BLaER1 treated with 17β-estradiol and CSF1 and Interleukin-3, amounts not matched to agents 10 nM and 100 nM (cell line): ENCODE results near the gene ACBD6.
A peak's percentile ranks its signal among the peaks of the same experiment; 100 is the strongest.

Experiments
- H3K27ac ChIP-seq, 11 experiments: shearing (Covaris generic); formaldehyde crosslinking; 2 replicates each; pipeline ENCODE4 v1.8.1; 2022
- H3K27me3 ChIP-seq, 11 experiments: shearing (Covaris generic); formaldehyde crosslinking; 2 replicates each; pipeline ENCODE4 v1.8.1; 2022
- H3K36me3 ChIP-seq, 11 experiments: shearing (Covaris generic); formaldehyde crosslinking; 2 replicates each; pipeline ENCODE4 v1.8.1; 2022
- H3K4me1 ChIP-seq, 10 experiments: shearing (Covaris generic); formaldehyde crosslinking; 2 replicates each; pipeline ENCODE4 v1.8.1; 2022
- H3K4me2 ChIP-seq, 11 experiments: shearing (Covaris generic); formaldehyde crosslinking; 2 replicates each; pipeline ENCODE4 v1.8.1; 2022
- H3K4me3 ChIP-seq, 10 experiments: shearing (Covaris generic); formaldehyde crosslinking; 2 replicates each; pipeline ENCODE4 v1.8.1; 2022
- H3K9ac ChIP-seq, 11 experiments: shearing (Covaris generic); formaldehyde crosslinking; 2 replicates each; pipeline ENCODE4 v1.8.1; 2022
- H3K9me3 ChIP-seq, 11 experiments: shearing (Covaris generic); formaldehyde crosslinking; replicated peaks in 1 of 11; 2 replicates each; pipeline ENCODE4 v1.8.1; 2022
- H4K20me1 ChIP-seq, 11 experiments: shearing (Covaris generic); formaldehyde crosslinking; 2 replicates each; pipeline ENCODE4 v1.8.1; 2022
- Cebpa-rat ChIP-seq, 11 experiments: shearing (Covaris generic); IDR thresholded peaks; 2 replicates each; pipeline ENCODE4 v1.8.1; 2022

The ACBD6 gene

GRCh38 chr1:180287988-180288705, 214.2 kb downstream of the ACBD6 start:
- peaks cover 10 to 57% (median 36%) of the 10 kb centered on the region in 11 experiments; a peak in 20 of 22 replicates for H3K36me3 ChIP-seq
- 0 out of 22 replicates have a peak overlapping the region, but pooled peaks of 1 of the 11 experiments have one; percentile 32 for H3K9ac ChIP-seq
- TF ChIP-seq Cebpa-rat (IDR thresholded peaks at IDR 0.05) = no peak
- H4K20me1 ChIP-seq = no peaks in the 10 kb centered on the region
- H3K27ac ChIP-seq = peak overlapping the region in 2 of 11 experiments; percentile 1 to 16; a peak in 1 of 22 replicates
- peak overlapping the region in 3 of 11 experiments; percentile 23 to 59 (median 51); a peak in 5 of 22 replicates for H3K4me2 ChIP-seq
- no peak overlapping the region for H3K4me3 ChIP-seq
- H3K9me3 ChIP-seq = peaks cover 6 to 9% (median 7%) of the 10 kb centered on the region in 11 experiments; a peak in 19 of 22 replicates
- peaks cover 0 to 25% (median 0%) of the 10 kb centered on the region in 10 experiments; a peak in 6 of 20 replicates for H3K4me1 ChIP-seq
- H3K27me3 ChIP-seq = no peaks in the 10 kb centered on the region

- Histone ChIP-seq H3K4me2 (no peak overlapping the region), H3K9me3 (no peaks in the 10 kb centered on the region), H4K20me1 (no peaks in the 10 kb centered on the region), H3K4me1 (peaks cover 0 to 36% (median 0%) of the 10 kb centered on the region in 10 experiments; a peak in 6 of 20 replicates), H3K27ac (no peak overlapping the region), H3K9ac (no peak overlapping the region), H3K27me3 (no peaks in the 10 kb centered on the region), H3K4me3 (no peak overlapping the region), H3K36me3 (peaks cover 10 to 55% (median 38%) of the 10 kb centered on the region in 11 experiments; a peak in 20 of 22 replicates)
- TF ChIP-seq Cebpa-rat (IDR thresholded peaks at IDR 0.05) = no peak
Observed at GRCh38 chr1:180286417-180286816, 216.0 kb downstream of the ACBD6 start.

GRCh38 chr1:180283098-180283497, 219.3 kb downstream of the ACBD6 start:
- Histone ChIP-seq H4K20me1 (no peaks in the 10 kb centered on the region), H3K27me3 (no peaks in the 10 kb centered on the region), H3K4me3 (no peak overlapping the region), H3K9me3 (no peaks in the 10 kb centered on the region), H3K4me2 (no peak overlapping the region), H3K36me3 (peaks cover 10 to 73% (median 51%) of the 10 kb centered on the region in 11 experiments; a peak in 20 of 22 replicates), H3K27ac (no peak overlapping the region), H3K4me1 (peaks cover 0 to 48% (median 20%) of the 10 kb centered on the region in 10 experiments; a peak in 16 of 20 replicates), H3K9ac (no peak overlapping the region)
- no peak for TF ChIP-seq Cebpa-rat (IDR thresholded peaks at IDR 0.05)

GRCh38 chr1:180282401-180283044, 219.9 kb downstream of the ACBD6 start:
- no peak overlapping the region for H3K27ac ChIP-seq
- H3K9me3 ChIP-seq = no peaks in the 10 kb centered on the region
- H3K4me2 ChIP-seq = 0 out of 22 replicates have a peak overlapping the region, but pooled peaks of 1 of the 11 experiments have one; percentile 85
- peaks cover 0 to 48% (median 23%) of the 10 kb centered on the region in 10 experiments; a peak in 16 of 20 replicates for H3K4me1 ChIP-seq
- H4K20me1 ChIP-seq = no peaks in the 10 kb centered on the region
- no peak overlapping the region for H3K4me3 ChIP-seq
- H3K27me3 ChIP-seq = no peaks in the 10 kb centered on the region
- TF ChIP-seq Cebpa-rat (IDR thresholded peaks at IDR 0.05) = no peak
- H3K9ac ChIP-seq = no peak overlapping the region
- H3K36me3 ChIP-seq = peaks cover 10 to 72% (median 51%) of the 10 kb centered on the region in 11 experiments; a peak in 19 of 22 replicates

GRCh38 chr1:180281490-180281889, 220.9 kb downstream of the ACBD6 start:
- TF ChIP-seq Cebpa-rat (IDR thresholded peaks at IDR 0.05) = no peak
- H3K9me3 ChIP-seq = no peaks in the 10 kb centered on the region
- H3K27me3 ChIP-seq = no peaks in the 10 kb centered on the region
- H3K4me2 ChIP-seq = peak overlapping the region in 2 of 11 experiments; percentile 85 to 91; a peak in 3 of 22 replicates
- no peaks in the 10 kb centered on the region for H4K20me1 ChIP-seq
- H3K4me1 ChIP-seq = peaks cover 0 to 58% (median 23%) of the 10 kb centered on the region in 10 experiments; a peak in 16 of 20 replicates
- H3K36me3 ChIP-seq = peaks cover 7 to 73% (median 52%) of the 10 kb centered on the region in 11 experiments; a peak in 19 of 22 replicates
- no peak overlapping the region for H3K9ac ChIP-seq
- H3K4me3 ChIP-seq = no peak overlapping the region
- no peak overlapping the region for H3K27ac ChIP-seq

- H3K27ac ChIP-seq = peak overlapping the region in 3 of 11 experiments; percentile 65 to 78 (median 70); a peak in 2 of 22 replicates
- peak overlapping the region in 3 of 11 experiments; percentile 85 to 92 (median 91); a peak in 6 of 22 replicates for H3K4me2 ChIP-seq
- peaks cover 8 to 78% (median 53%) of the 10 kb centered on the region in 11 experiments; a peak in 20 of 22 replicates for H3K36me3 ChIP-seq
- H3K27me3 ChIP-seq = no peaks in the 10 kb centered on the region
- H3K4me1 ChIP-seq = peaks cover 0 to 61% (median 23%) of the 10 kb centered on the region in 10 experiments; a peak in 16 of 20 replicates
- H3K9ac ChIP-seq = no peak overlapping the region
- TF ChIP-seq Cebpa-rat (IDR thresholded peaks at IDR 0.05) = no peak
- H3K9me3 ChIP-seq = no peaks in the 10 kb centered on the region; a peak in 1 of 22 replicates
- H4K20me1 ChIP-seq = no peaks in the 10 kb centered on the region
- no peak overlapping the region for H3K4me3 ChIP-seq
Observed at GRCh38 chr1:180280617-180281016, 221.8 kb downstream of the ACBD6 start.

- TF ChIP-seq Cebpa-rat (IDR thresholded peaks at IDR 0.05) = no peak
- peaks cover 0 to 61% (median 23%) of the 10 kb centered on the region in 10 experiments; a peak in 16 of 20 replicates for H3K4me1 ChIP-seq
- peak overlapping the region in 9 of 11 experiments; percentile 19 to 78 (median 61); a peak in 16 of 22 replicates for H3K27ac ChIP-seq
- peak overlapping the region in 3 of 11 experiments; percentile 44 to 55 (median 45); a peak in 5 of 22 replicates for H3K9ac ChIP-seq
- peaks cover 17 to 80% (median 58%) of the 10 kb centered on the region in 11 experiments for H3K36me3 ChIP-seq
- peak overlapping the region in 8 of 11 experiments; percentile 59 to 92 (median 72); a peak in 16 of 22 replicates for H3K4me2 ChIP-seq
- H4K20me1 ChIP-seq = no peaks in the 10 kb centered on the region
- no peaks in the 10 kb centered on the region; a peak in 1 of 22 replicates for H3K9me3 ChIP-seq
- no peaks in the 10 kb centered on the region for H3K27me3 ChIP-seq
- no peak overlapping the region for H3K4me3 ChIP-seq
Observed at GRCh38 chr1:180279651-180280050, 222.7 kb downstream of the ACBD6 start.

GRCh38 chr1:180278596-180279395, 223.6 kb downstream of the ACBD6 start:
- H3K9me3 ChIP-seq = no peaks in the 10 kb centered on the region; a peak in 1 of 22 replicates
- H3K9ac ChIP-seq = peak overlapping the region in 5 of 11 experiments; percentile 3 to 55 (median 45); a peak in 9 of 22 replicates
- H3K4me2 ChIP-seq = peak overlapping the region in 9 of 11 experiments; percentile 19 to 92 (median 75); a peak in 17 of 22 replicates
- peak overlapping the region in 9 of 11 experiments; percentile 19 to 78 (median 65); a peak in 17 of 22 replicates for H3K27ac ChIP-seq
- peaks cover 0 to 61% (median 23%) of the 10 kb centered on the region in 10 experiments; a peak in 16 of 20 replicates for H3K4me1 ChIP-seq
- H3K4me3 ChIP-seq = peak overlapping the region in 1 of 10 experiments; percentile 0; a peak in 1 of 20 replicates
- no peak for TF ChIP-seq Cebpa-rat (IDR thresholded peaks at IDR 0.05)
- no peaks in the 10 kb centered on the region for H3K27me3 ChIP-seq
- H4K20me1 ChIP-seq = no peaks in the 10 kb centered on the region
- peaks cover 21 to 81% (median 58%) of the 10 kb centered on the region in 11 experiments for H3K36me3 ChIP-seq
